ENCODE measurements around the gene ORAI1. TPM values are rescaled to one million over a fixed set of nuclear protein-coding genes. Genes with fewer than 3 reads are reported as not detected.

ORAI1 gene
- total and polyA plus RNA-seq, 9 donors = 3.4 to 18.4 (median 12.3) TPM

DNA sequence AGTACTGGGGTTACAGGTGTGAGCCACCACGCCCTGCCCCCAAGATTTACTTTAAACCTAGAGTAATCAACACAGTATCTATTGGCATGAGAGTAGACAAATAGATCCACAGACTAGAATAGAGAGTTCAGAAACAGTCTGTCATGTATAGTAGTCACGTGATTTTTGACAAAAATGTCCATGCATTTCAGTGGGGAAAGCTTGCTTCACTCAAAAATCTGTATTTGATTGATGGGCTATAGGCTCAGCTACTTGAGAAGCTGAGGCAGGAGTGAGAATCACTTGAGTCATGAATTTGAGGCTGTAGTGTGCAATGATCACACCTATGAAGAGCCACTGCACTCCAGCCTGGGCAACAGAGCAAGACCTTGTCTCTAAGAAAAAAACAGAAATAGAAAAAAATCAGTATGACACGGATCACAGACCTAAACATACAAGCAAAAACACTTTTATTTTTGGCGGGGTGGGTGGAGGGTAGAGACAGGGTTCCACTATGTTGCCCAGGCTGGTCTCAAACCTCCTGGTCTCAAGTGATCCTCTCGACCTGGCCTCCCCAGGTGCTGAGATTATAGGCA is 7.6 kb upstream of the ORAI1 start:
- H3K4me1 ChIP-seq (ENCODE audit: insufficient read depth) = no peaks in the 10 kb centered on the region
- no peak overlapping the region for H3K27ac ChIP-seq
- H3K36me3 ChIP-seq = no peaks in the 10 kb centered on the region
- TF ChIP-seq, protein P1, sequence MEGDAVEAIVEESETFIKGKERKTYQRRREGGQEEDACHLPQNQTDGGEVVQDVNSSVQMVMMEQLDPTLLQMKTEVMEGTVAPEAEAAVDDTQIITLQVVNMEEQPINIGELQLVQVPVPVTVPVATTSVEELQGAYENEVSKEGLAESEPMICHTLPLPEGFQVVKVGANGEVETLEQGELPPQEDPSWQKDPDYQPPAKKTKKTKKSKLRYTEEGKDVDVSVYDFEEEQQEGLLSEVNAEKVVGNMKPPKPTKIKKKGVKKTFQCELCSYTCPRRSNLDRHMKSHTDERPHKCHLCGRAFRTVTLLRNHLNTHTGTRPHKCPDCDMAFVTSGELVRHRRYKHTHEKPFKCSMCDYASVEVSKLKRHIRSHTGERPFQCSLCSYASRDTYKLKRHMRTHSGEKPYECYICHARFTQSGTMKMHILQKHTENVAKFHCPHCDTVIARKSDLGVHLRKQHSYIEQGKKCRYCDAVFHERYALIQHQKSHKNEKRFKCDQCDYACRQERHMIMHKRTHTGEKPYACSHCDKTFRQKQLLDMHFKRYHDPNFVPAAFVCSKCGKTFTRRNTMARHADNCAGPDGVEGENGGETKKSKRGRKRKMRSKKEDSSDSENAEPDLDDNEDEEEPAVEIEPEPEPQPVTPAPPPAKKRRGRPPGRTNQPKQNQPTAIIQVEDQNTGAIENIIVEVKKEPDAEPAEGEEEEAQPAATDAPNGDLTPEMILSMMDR (IDR thresholded peaks at IDR 0.05) = no peak
- no peak for TF ChIP-seq EP300 (IDR thresholded peaks at IDR 0.05)
- TF ChIP-seq POLR2A (IDR thresholded peaks at IDR 0.05) = no peak
- intact Hi-C loops (cut with DNase I) = no loop called here
- no peaks in the 10 kb centered on the region for H3K9me3 ChIP-seq
- 75 to 87% (median 82%) methylated on average over 5 of the region's 5 CpGs for WGBS, 3 donors
- no peak overlapping the region for H3K4me3 ChIP-seq
- no peaks in the 10 kb centered on the region for H3K27me3 ChIP-seq
- DNase-seq = no peak

DNA sequence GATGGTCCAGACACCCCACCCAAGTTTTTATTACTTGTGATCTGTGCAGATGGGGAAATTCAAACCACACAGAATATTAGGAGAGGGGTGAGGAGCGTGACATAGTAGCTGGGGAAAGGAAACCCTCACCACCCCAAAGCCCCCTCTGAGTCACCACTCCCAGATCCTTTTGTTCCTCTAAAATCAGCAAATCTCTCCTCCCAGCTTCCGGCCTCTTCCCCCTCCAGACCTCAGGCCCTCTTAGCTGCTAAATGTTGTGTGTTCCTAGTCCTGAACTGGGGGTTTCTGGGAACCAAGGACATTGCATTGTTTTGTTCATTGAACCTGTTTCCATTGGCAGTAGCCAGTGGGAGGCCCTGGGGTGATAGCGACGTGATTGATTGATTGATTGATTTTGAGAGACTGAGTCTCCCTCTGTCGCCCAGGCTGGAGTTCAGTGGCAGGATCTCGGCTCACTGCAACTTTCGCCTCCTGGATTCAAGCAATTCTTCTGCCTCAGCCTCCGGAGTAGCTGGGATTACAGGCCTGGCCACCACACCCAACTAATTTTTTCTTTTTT is 5.9 kb upstream of the ORAI1 start:
- H3K27me3 ChIP-seq = no peaks in the 10 kb centered on the region
- H3K4me3 ChIP-seq = no peak overlapping the region
- 84 to 88% (median 86%) methylated on average over 8 of the region's 8 CpGs for WGBS, 3 donors
- DNase-seq = no peak
- intact Hi-C loops (cut with DNase I) = loop anchor here in 2 of 4 donors (10.0 kb wide), 2 partner anchors 66 to 86 kb away; no protein-coding TSS in a partner anchor
- no peak for TF ChIP-seq POLR2A (IDR thresholded peaks at IDR 0.05)
- no peak for TF ChIP-seq EP300 (IDR thresholded peaks at IDR 0.05)
- TF ChIP-seq, protein P1 (IDR thresholded peaks at IDR 0.05) = no peak
- H3K4me1 ChIP-seq (ENCODE audit: insufficient read depth) = no peaks in the 10 kb centered on the region
- H3K9me3 ChIP-seq = no peaks in the 10 kb centered on the region
- H3K36me3 ChIP-seq = no peaks in the 10 kb centered on the region
- H3K27ac ChIP-seq = no peak overlapping the region

DNA sequence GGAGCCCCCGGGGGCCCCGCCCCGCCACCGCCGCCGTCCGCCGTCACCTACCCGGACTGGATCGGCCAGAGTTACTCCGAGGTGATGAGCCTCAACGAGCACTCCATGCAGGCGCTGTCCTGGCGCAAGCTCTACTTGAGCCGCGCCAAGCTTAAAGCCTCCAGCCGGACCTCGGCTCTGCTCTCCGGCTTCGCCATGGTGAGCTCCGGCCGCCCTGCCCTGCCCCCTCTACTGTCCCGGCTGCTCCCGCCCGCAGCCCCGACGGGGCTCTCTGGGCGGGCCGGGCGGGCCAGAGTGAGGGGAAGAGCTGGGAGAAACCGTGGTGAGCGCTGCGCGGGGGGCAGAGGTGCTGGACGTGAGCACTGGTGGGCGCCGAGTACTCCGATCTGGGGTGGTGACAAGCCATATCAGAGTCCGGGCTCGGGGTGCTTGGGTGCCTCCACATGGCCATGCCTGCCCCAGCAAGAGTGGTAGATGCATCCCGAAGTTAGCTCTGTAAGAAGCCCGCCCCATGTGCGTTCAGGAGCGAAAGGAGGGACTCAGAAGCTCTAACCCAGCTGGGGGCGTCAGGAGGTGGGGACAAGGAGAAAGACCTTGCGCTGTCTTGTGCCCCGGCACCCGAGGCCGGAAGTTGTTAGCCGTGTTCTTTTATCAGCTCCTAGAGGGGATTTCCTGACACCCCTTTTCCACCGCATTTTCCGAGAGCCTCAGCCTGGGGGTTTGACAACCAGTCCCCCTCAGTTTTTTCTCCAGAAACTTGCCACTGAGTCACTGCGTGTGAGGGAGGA is 717 bp downstream of the ORAI1 start:
- peaks cover 5% of the 10 kb centered on the region for H3K4me1 ChIP-seq (ENCODE audit: insufficient read depth)
- H3K4me3 ChIP-seq = peak overlapping the region; percentile 58
- no peaks in the 10 kb centered on the region for H3K9me3 ChIP-seq
- no peaks in the 10 kb centered on the region for H3K36me3 ChIP-seq
- peak overlapping the region; percentile 77 to 87 for H3K27ac ChIP-seq
- TF ChIP-seq EP300 (IDR thresholded peaks at IDR 0.05) = no peak
- TF ChIP-seq, protein P1 (IDR thresholded peaks at IDR 0.05) = peak in 1 of 3 donors; percentile 24
- H3K27me3 ChIP-seq = no peaks in the 10 kb centered on the region
- intact Hi-C loops (cut with DNase I) = loop anchor here in 3 of 4 donors (5.0 to 10.0 kb wide), 5 partner anchors 50 to 130 kb away; no protein-coding TSS in a partner anchor
- WGBS, 3 donors = 0 to 2% (median 1%) methylated on average over 25 to 52 of the region's 53 CpGs
- DNase-seq = peak; percentile 49 to 75 (median 61)

DNA sequence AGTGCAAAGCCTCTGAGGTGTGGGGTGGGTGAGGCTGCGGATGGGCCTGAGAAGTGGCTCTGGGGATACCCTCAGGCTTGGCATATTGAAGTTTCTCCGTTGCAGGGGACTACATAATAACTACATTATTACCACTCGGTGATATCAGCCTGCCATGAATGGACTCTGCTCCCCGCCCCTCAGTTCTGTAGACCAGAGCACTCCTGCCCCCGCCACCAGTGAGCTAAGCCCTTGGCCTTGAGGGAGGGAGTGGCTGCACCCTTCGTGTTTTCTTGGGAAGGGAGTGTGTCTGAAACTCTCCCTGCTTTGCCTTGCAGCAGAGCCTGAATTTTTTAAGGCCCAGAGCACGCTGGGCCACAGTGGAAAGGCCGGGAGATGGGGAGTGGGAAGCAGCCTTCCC is 1.7 kb downstream of the ORAI1 start:
- Histone ChIP-seq H3K36me3 (no peaks in the 10 kb centered on the region), H3K27ac (peak overlapping the region in 1 of 2 donors; percentile 77), H3K9me3 (no peaks in the 10 kb centered on the region), H3K4me3 (peak overlapping the region; percentile 58), H3K4me1 (ENCODE audit: insufficient read depth) (peaks cover 13% of the 10 kb centered on the region), H3K27me3 (no peaks in the 10 kb centered on the region)
- DNase-seq = peak; percentile 55 to 72 (median 62)
- TF ChIP-seq, protein P1 (IDR thresholded peaks at IDR 0.05) = no peak
- TF ChIP-seq EP300 (IDR thresholded peaks at IDR 0.05) (no peak), POLR2A (IDR thresholded peaks at IDR 0.05) (no peak)
- 20 to 29% (median 26%) methylated on average over 6 to 8 of the region's 8 CpGs for WGBS, 3 donors
- intact Hi-C loops (cut with DNase I) = loop anchor here in 3 of 4 donors (5.0 to 10.0 kb wide), 5 partner anchors 51 to 131 kb away; no protein-coding TSS in a partner anchor

Measured in ovary (tissue), 9 donors.